Body of pancreas (tissue), 4 donors: ENCODE measurements around the gene MKI67. TPM values are rescaled to one million over a fixed set of nuclear protein-coding genes. Genes with fewer than 3 reads are reported as not detected.

Experiments
- ATAC-seq: fragments of 150-250 bp; one replicate; pipeline ENCODE4 v1.9.1; 2016
- DNase-seq, 4 donors: peaks; one replicate each; pipeline ENCODE4 v3.0.0-alpha.2; 2019
- H3K27ac ChIP-seq, 4 donors: fragments of 200-600 bp; sonication (generic); 1 replicate in 3 of 4; 2 replicates in 1 of 4; pipeline versions ENCODE4 v1.5.1 to v1.6.1; 2016 to 2019; ENCODE audit warnings: mild to moderate bottlenecking in 1 of 4, mixed read lengths in 1 of 4, moderate library complexity in 1 of 4
- H3K27me3 ChIP-seq, 2 donors: fragments of 200-600 bp; sonication (generic); one replicate each; pipeline ENCODE4 v1.6.0; 2016; ENCODE audit warnings: mild to moderate bottlenecking in 1 of 2
- H3K36me3 ChIP-seq, 2 donors: fragments of 200-600 bp; sonication (generic); replicated peaks in 1 of 2; 2 replicates each; pipeline ENCODE4 v1.5.1; 2016; ENCODE audit warnings: low read depth in 2 of 2; ENCODE audit not compliant: insufficient read depth in 1 of 2
- H3K4me1 ChIP-seq: fragments of 200-600 bp; sonication (generic); one replicate; pipeline ENCODE4 v1.6.0; 2016
- H3K4me3 ChIP-seq, 2 donors: fragments of 200-600 bp; sonication (generic); 1 replicate in 1 of 2; 2 replicates in 1 of 2; pipeline ENCODE4 v1.5.1; 2016 to 2019
- H3K9me3 ChIP-seq, 3 donors: fragments of 200-600 bp; sonication (generic); 1 replicate in 2 of 3; 2 replicates in 1 of 3; pipeline ENCODE4 v1.5.1; 2016
- POLR2A ChIP-seq, 3 donors: fragments of 450-650 bp; IDR thresholded peaks; one replicate each; pipeline ENCODE4 v1.6.1; 2016; ENCODE audit warnings: antibody characterized with exemption in 3 of 3, mild to moderate bottlenecking in 2 of 3
- WGBS, 2 donors: methylation state at CpG; one replicate each; pipeline ENCODE4 v1.1.5; 2017; 5-methylcytosine and 5-hydroxymethylcytosine counted together
- intact Hi-C: fragments of 100-400 bp; cut with DNase I; formaldehyde crosslinking; loops from one replicate; pipeline ENCODE4 v1.15.1; 2023
- total RNA-seq, 2 donors: library from RNA; depleted of rRNA; stranded (reverse); fragments of >200 nt; gene quantifications; one replicate each; pipeline ENCODE4 v1.1.0, GENCODE V29; 2016
- TF ChIP-seq, protein P1 (sequence below), 7 experiments: fragments of 450-650 bp in 4 of 7; fragments of 200-600 bp in 3 of 7; sonication (generic) in 3 of 7; IDR thresholded peaks; one replicate each; pipeline ENCODE4 v1.5.1; 2016 to 2019; ENCODE audit warnings: antibody characterized with exemption in 7 of 7

Gene MKI67
- total RNA-seq, 2 donors from 2014 or later = under 0.01 to 0.33 TPM

- Histone ChIP-seq H3K36me3 (no peaks in the 10 kb centered on the region), H3K27me3 (no peaks in the 10 kb centered on the region), H3K4me3 (no peak overlapping the region), H3K4me1 (no peaks in the 10 kb centered on the region), H3K9me3 (no peaks in the 10 kb centered on the region), H3K27ac (no peak overlapping the region)
- ATAC-seq (no peak), DNase-seq (no peak)
- 72 to 73% methylated on average over 4 to 10 of the region's 10 CpGs for WGBS, 2 donors
- no peak for TF ChIP-seq POLR2A (IDR thresholded peaks at IDR 0.05)
- TF ChIP-seq, protein P1, sequence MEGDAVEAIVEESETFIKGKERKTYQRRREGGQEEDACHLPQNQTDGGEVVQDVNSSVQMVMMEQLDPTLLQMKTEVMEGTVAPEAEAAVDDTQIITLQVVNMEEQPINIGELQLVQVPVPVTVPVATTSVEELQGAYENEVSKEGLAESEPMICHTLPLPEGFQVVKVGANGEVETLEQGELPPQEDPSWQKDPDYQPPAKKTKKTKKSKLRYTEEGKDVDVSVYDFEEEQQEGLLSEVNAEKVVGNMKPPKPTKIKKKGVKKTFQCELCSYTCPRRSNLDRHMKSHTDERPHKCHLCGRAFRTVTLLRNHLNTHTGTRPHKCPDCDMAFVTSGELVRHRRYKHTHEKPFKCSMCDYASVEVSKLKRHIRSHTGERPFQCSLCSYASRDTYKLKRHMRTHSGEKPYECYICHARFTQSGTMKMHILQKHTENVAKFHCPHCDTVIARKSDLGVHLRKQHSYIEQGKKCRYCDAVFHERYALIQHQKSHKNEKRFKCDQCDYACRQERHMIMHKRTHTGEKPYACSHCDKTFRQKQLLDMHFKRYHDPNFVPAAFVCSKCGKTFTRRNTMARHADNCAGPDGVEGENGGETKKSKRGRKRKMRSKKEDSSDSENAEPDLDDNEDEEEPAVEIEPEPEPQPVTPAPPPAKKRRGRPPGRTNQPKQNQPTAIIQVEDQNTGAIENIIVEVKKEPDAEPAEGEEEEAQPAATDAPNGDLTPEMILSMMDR (IDR thresholded peaks at IDR 0.05) = no peak
- intact Hi-C loops = no loop called here
These were observed 40.0 kb downstream of the MKI67 start for GRCh38 chr10:128086003-128086863.

DNA sequence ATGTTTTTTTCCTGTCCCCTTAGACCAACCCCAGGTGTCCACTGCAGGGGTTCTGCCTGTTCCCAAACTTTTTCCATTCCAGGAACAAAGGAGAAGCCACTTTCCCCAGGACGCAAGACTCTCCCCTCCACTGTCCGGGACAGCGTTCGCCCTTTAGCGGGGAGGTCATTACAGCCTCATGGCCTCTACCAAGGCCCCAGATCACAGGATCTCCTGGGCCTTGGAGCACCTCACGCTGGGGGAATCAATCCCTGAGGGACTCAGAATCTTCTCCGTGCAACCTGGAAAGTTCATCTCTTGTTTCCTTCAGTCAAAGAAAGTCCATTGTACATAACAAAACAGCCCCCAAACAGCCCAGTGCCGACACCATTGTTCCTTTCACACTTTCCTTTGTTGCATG lies 41.2 kb downstream of the MKI67 start:
- H3K4me3 ChIP-seq = no peak overlapping the region
- no peak for TF ChIP-seq POLR2A (IDR thresholded peaks at IDR 0.05)
- TF ChIP-seq, protein P1 (IDR thresholded peaks at IDR 0.05) = no peak
- no peaks in the 10 kb centered on the region for H3K36me3 ChIP-seq
- 75 to 88% methylated on average over 8 of the region's 8 CpGs for WGBS, 2 donors
- H3K27me3 ChIP-seq = no peaks in the 10 kb centered on the region
- intact Hi-C loops = no loop called here
- no peak overlapping the region for H3K27ac ChIP-seq
- H3K9me3 ChIP-seq = no peaks in the 10 kb centered on the region
- no peak for DNase-seq
- H3K4me1 ChIP-seq = no peaks in the 10 kb centered on the region
- no peak for ATAC-seq

GRCh38 chr10:128084364-128084763 lies 41.9 kb downstream of the MKI67 start:
- Histone ChIP-seq H3K4me1 (no peaks in the 10 kb centered on the region), H3K27me3 (no peaks in the 10 kb centered on the region), H3K36me3 (no peaks in the 10 kb centered on the region), H3K27ac (no peak overlapping the region), H3K9me3 (no peaks in the 10 kb centered on the region), H3K4me3 (no peak overlapping the region)
- ATAC-seq (no peak), DNase-seq (no peak)
- intact Hi-C loops = no loop called here
- 78 to 83% methylated on average over 10 of the region's 10 CpGs for WGBS, 2 donors
- TF ChIP-seq, protein P1 (IDR thresholded peaks at IDR 0.05) = no peak
- no peak for TF ChIP-seq POLR2A (IDR thresholded peaks at IDR 0.05)

DNA sequence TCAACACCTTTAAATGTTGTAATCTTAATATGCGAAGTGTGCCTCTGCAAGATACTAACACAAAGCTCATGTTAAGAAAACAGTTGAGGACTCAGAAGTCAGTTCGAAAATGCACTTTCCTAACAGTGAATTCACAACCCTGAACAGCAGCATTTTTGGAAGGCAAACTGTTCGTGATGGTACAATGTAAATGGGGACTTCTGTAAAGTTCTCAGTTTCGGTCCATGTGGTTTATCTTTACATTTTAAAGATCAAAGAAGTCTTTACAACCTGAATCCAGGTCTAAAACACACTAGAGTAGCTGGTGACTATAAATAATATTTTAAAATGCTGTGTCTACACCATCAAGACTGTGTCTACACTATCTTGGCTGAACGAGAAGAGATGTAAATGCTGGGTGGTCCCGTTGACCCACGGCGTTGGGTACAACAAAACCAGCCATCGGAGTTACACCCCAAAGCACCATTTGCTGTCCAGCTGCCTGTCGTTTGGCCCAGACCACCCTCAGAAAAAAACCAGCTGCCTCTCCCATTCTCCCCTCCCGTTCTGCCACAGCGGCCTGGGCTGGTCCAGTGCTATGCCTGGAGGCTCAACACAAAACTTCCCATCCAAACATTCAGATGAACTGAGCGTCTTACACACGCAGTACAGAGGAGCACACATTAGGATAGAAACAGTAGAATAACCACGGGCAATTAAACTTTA lies 42.9 kb downstream of the MKI67 start:
- no peak overlapping the region for H3K4me3 ChIP-seq
- no peak for TF ChIP-seq POLR2A (IDR thresholded peaks at IDR 0.05)
- TF ChIP-seq, protein P1 (IDR thresholded peaks at IDR 0.05) = no peak
- H3K36me3 ChIP-seq = no peaks in the 10 kb centered on the region
- no peaks in the 10 kb centered on the region for H3K9me3 ChIP-seq
- DNase-seq (no peak), ATAC-seq (no peak)
- H3K27ac ChIP-seq = no peak overlapping the region
- no peaks in the 10 kb centered on the region for H3K4me1 ChIP-seq
- WGBS, 2 donors = 73 to 77% methylated on average over 12 to 15 of the region's 15 CpGs
- H3K27me3 ChIP-seq = no peaks in the 10 kb centered on the region
- intact Hi-C loops = no loop called here
